H4 (cell line): ENCODE data around the gene GPR156. TPM values are rescaled to one million over a fixed set of nuclear protein-coding genes. Genes with fewer than 3 reads are reported as not detected.

Experiments
- DNase-seq: peaks from one replicate; pipeline ENCODE4 v3.0.0-alpha.2; 2015; ENCODE audit warnings: low spot score
- total RNA-seq: library from RNA; depleted of rRNA; stranded (reverse); fragments of >200 nt; shearing (Covaris generic); gene quantifications from 2 replicates; pipeline ENCODE4 v1.2.3, GENCODE V29; 2014; rRNA removed

The GPR156 gene
- total RNA-seq, 1 experiment from 2014 or later, result 0.64 TPM

- no peak for DNase-seq
Measured at GRCh38 chr3:120125992-120126391, 159.0 kb downstream of the GPR156 start.

- DNase-seq, result no peak
Measured at GRCh38 chr3:120119846-120120510, 165.0 kb downstream of the GPR156 start.

Other genes with a start within 250 kb of the GPR156 start
- 47.9 and 51.1 TPM in 2 replicates for gene GSK3B, start 190.8 kb downstream of the GPR156 start, total RNA-seq
- gene LRRC58, start 64.1 kb upstream of the GPR156 start, total RNA-seq, result 26.3 and 38.2 TPM in 2 replicates
- 290 and 316 TPM in 2 replicates for gene FSTL1, start 165.8 kb upstream of the GPR156 start, total RNA-seq